ENCODE data around the gene NPM1.

NPM1 gene

GRCh38 chr5:171445644-171446516, 58.2 kb downstream of the NPM1 start:
- no peaks in the 10 kb centered on the region for H3K27me3 ChIP-seq (replicated peaks; ENCODE audit: control insufficient read depth, insufficient read depth, low read length)
- H3K9me3 ChIP-seq (ENCODE audit: control insufficient read depth, low read length) = no peaks in the 10 kb centered on the region
- peaks cover 23% of the 10 kb centered on the region for H3K4me1 ChIP-seq (ENCODE audit: control insufficient read depth, insufficient read depth, low read length)
- peak; percentile 13 for DNase-seq (ENCODE audit: low read depth)
- H3K36me3 ChIP-seq (ENCODE audit: control insufficient read depth, insufficient read depth, low read length, severe bottlenecking) = no peaks in the 10 kb centered on the region
- H3K9ac ChIP-seq (ENCODE audit: low read length) = no peak overlapping the region
- H3K4me3 ChIP-seq (ENCODE audit: low read length) = no peak overlapping the region

- H3K27me3 ChIP-seq (replicated peaks; ENCODE audit: control insufficient read depth, insufficient read depth, low read length) = no peaks in the 10 kb centered on the region
- no peaks in the 10 kb centered on the region for H3K36me3 ChIP-seq (ENCODE audit: control insufficient read depth, insufficient read depth, low read length, severe bottlenecking)
- H3K4me1 ChIP-seq (ENCODE audit: control insufficient read depth, insufficient read depth, low read length) = peaks cover 22% of the 10 kb centered on the region
- no peak overlapping the region for H3K9ac ChIP-seq (ENCODE audit: low read length)
- H3K4me3 ChIP-seq (ENCODE audit: low read length) = no peak overlapping the region
- no peak for DNase-seq (ENCODE audit: low read depth)
- H3K9me3 ChIP-seq (ENCODE audit: control insufficient read depth, low read length) = no peaks in the 10 kb centered on the region
Measured at GRCh38 chr5:171447226-171447625, 59.6 kb downstream of the NPM1 start.

GRCh38 chr5:171449426-171449825, 61.8 kb downstream of the NPM1 start:
- H3K27me3 ChIP-seq (replicated peaks; ENCODE audit: control insufficient read depth, insufficient read depth, low read length) = no peaks in the 10 kb centered on the region

GRCh38 chr5:171450423-171451331, 63.0 kb downstream of the NPM1 start:
- H3K36me3 ChIP-seq (ENCODE audit: control insufficient read depth, insufficient read depth, low read length, severe bottlenecking) = no peaks in the 10 kb centered on the region
- no peaks in the 10 kb centered on the region for H3K9me3 ChIP-seq (ENCODE audit: control insufficient read depth, low read length)
- H3K4me3 ChIP-seq (ENCODE audit: low read length) = peak overlapping the region; percentile 60
- H3K4me1 ChIP-seq (ENCODE audit: control insufficient read depth, insufficient read depth, low read length) = peaks cover 14% of the 10 kb centered on the region
- peak overlapping the region; percentile 50 for H3K9ac ChIP-seq (ENCODE audit: low read length)
- H3K27me3 ChIP-seq (replicated peaks; ENCODE audit: control insufficient read depth, insufficient read depth, low read length) = no peaks in the 10 kb centered on the region
- peak; percentile 90 for DNase-seq (ENCODE audit: low read depth)

More at GRCh38 chr5:171449426-171449825, 61.8 kb downstream of the NPM1 start:
- no peak for DNase-seq (ENCODE audit: low read depth)
- Histone ChIP-seq H3K9me3 (ENCODE audit: control insufficient read depth, low read length) (no peaks in the 10 kb centered on the region), H3K4me3 (ENCODE audit: low read length) (no peak overlapping the region), H3K36me3 (ENCODE audit: control insufficient read depth, insufficient read depth, low read length, severe bottlenecking) (no peaks in the 10 kb centered on the region), H3K9ac (ENCODE audit: low read length) (no peak overlapping the region), H3K4me1 (ENCODE audit: control insufficient read depth, insufficient read depth, low read length) (peaks cover 16% of the 10 kb centered on the region)

- H3K9ac ChIP-seq (ENCODE audit: low read length) = no peak overlapping the region
- H3K4me1 ChIP-seq (ENCODE audit: control insufficient read depth, insufficient read depth, low read length) = peaks cover 6% of the 10 kb centered on the region
- H3K4me3 ChIP-seq (ENCODE audit: low read length) = no peak overlapping the region
- no peaks in the 10 kb centered on the region for H3K36me3 ChIP-seq (ENCODE audit: control insufficient read depth, insufficient read depth, low read length, severe bottlenecking)
- no peak for DNase-seq (ENCODE audit: low read depth)
- no peaks in the 10 kb centered on the region for H3K9me3 ChIP-seq (ENCODE audit: control insufficient read depth, low read length)
- H3K27me3 ChIP-seq (replicated peaks; ENCODE audit: control insufficient read depth, insufficient read depth, low read length) = no peaks in the 10 kb centered on the region
Measured at GRCh38 chr5:171451421-171451820, 63.8 kb downstream of the NPM1 start.

- no peak overlapping the region for H3K4me3 ChIP-seq (ENCODE audit: low read length)
- H3K9ac ChIP-seq (ENCODE audit: low read length) = no peak overlapping the region
- H3K36me3 ChIP-seq (ENCODE audit: control insufficient read depth, insufficient read depth, low read length, severe bottlenecking) = no peaks in the 10 kb centered on the region
- no peaks in the 10 kb centered on the region for H3K27me3 ChIP-seq (replicated peaks; ENCODE audit: control insufficient read depth, insufficient read depth, low read length)
- H3K9me3 ChIP-seq (ENCODE audit: control insufficient read depth, low read length) = no peaks in the 10 kb centered on the region
- DNase-seq (ENCODE audit: low read depth) = no peak
- H3K4me1 ChIP-seq (ENCODE audit: control insufficient read depth, insufficient read depth, low read length) = peaks cover 5% of the 10 kb centered on the region
Measured at GRCh38 chr5:171453056-171453725, 65.5 kb downstream of the NPM1 start.

- H3K9me3 ChIP-seq (ENCODE audit: control insufficient read depth, low read length) = no peaks in the 10 kb centered on the region
- H3K36me3 ChIP-seq (ENCODE audit: control insufficient read depth, insufficient read depth, low read length, severe bottlenecking) = no peaks in the 10 kb centered on the region
- no peak overlapping the region for H3K9ac ChIP-seq (ENCODE audit: low read length)
- DNase-seq (ENCODE audit: low read depth) = no peak
- no peaks in the 10 kb centered on the region for H3K27me3 ChIP-seq (replicated peaks; ENCODE audit: control insufficient read depth, insufficient read depth, low read length)
- no peak overlapping the region for H3K4me3 ChIP-seq (ENCODE audit: low read length)
- peaks cover 5% of the 10 kb centered on the region for H3K4me1 ChIP-seq (ENCODE audit: control insufficient read depth, insufficient read depth, low read length)
Measured at GRCh38 chr5:171453988-171454387, 66.3 kb downstream of the NPM1 start.

GRCh38 chr5:171454549-171454948, 66.9 kb downstream of the NPM1 start:
- Histone ChIP-seq H3K4me1 (ENCODE audit: control insufficient read depth, insufficient read depth, low read length) (peaks cover 5% of the 10 kb centered on the region), H3K4me3 (ENCODE audit: low read length) (no peak overlapping the region), H3K9ac (ENCODE audit: low read length) (no peak overlapping the region), H3K36me3 (ENCODE audit: control insufficient read depth, insufficient read depth, low read length, severe bottlenecking) (no peaks in the 10 kb centered on the region), H3K9me3 (ENCODE audit: control insufficient read depth, low read length) (no peaks in the 10 kb centered on the region), H3K27me3 (replicated peaks; ENCODE audit: control insufficient read depth, insufficient read depth, low read length) (no peaks in the 10 kb centered on the region)
- DNase-seq (ENCODE audit: low read depth) = no peak

- no peak overlapping the region for H3K4me3 ChIP-seq (ENCODE audit: low read length)
- no peak overlapping the region for H3K9ac ChIP-seq (ENCODE audit: low read length)
- H3K36me3 ChIP-seq (ENCODE audit: control insufficient read depth, insufficient read depth, low read length, severe bottlenecking) = no peaks in the 10 kb centered on the region
- no peaks in the 10 kb centered on the region for H3K4me1 ChIP-seq (ENCODE audit: control insufficient read depth, insufficient read depth, low read length)
- no peak for DNase-seq (ENCODE audit: low read depth)
- no peaks in the 10 kb centered on the region for H3K9me3 ChIP-seq (ENCODE audit: control insufficient read depth, low read length)
- no peaks in the 10 kb centered on the region for H3K27me3 ChIP-seq (replicated peaks; ENCODE audit: control insufficient read depth, insufficient read depth, low read length)
Measured at GRCh38 chr5:171455522-171455921, 67.9 kb downstream of the NPM1 start.

- H3K4me3 ChIP-seq (ENCODE audit: low read length) = no peak overlapping the region
- DNase-seq (ENCODE audit: low read depth) = no peak
- no peak overlapping the region for H3K9ac ChIP-seq (ENCODE audit: low read length)
- H3K36me3 ChIP-seq (ENCODE audit: control insufficient read depth, insufficient read depth, low read length, severe bottlenecking) = no peaks in the 10 kb centered on the region
- H3K27me3 ChIP-seq (replicated peaks; ENCODE audit: control insufficient read depth, insufficient read depth, low read length) = no peaks in the 10 kb centered on the region
- no peaks in the 10 kb centered on the region for H3K4me1 ChIP-seq (ENCODE audit: control insufficient read depth, insufficient read depth, low read length)
- no peaks in the 10 kb centered on the region for H3K9me3 ChIP-seq (ENCODE audit: control insufficient read depth, low read length)
Measured at GRCh38 chr5:171457208-171457981, 69.7 kb downstream of the NPM1 start.

All from adipocyte (in vitro differentiated cells).